Uterus (tissue), 4 donors: Measurements from ENCODE around the gene PTPRD. TPM values are rescaled to one million over a fixed set of nuclear protein-coding genes. Genes with fewer than 3 reads are reported as not detected.

ENCODE experiments used
- DNase-seq, 2 donors: peaks; one replicate each; pipeline ENCODE4 v3.0.0-alpha.2; 2019 to 2020
- H3K27ac ChIP-seq, 2 donors: fragments of 200-600 bp; sonication (generic); 1 replicate in 1 of 2; 2 replicates in 1 of 2; pipeline ENCODE4 v1.5.1; 2016 to 2018
- H3K27me3 ChIP-seq, 2 donors: fragments of 200-600 bp; sonication (generic); one replicate each; pipeline ENCODE4 v1.5.1; 2018 to 2019; ENCODE audit warnings: control low read depth in 1 of 2
- H3K36me3 ChIP-seq, 2 donors: fragments of 200-600 bp; sonication (generic); one replicate each; pipeline ENCODE4 v1.5.1; 2019; ENCODE audit warnings: control low read depth in 1 of 2
- H3K4me1 ChIP-seq, 2 donors: fragments of 200-600 bp; sonication (generic); one replicate each; pipeline ENCODE4 v1.5.1; 2018 to 2019; ENCODE audit warnings: control low read depth in 1 of 2
- H3K4me3 ChIP-seq, 2 donors: fragments of 200-600 bp; sonication (generic); 1 replicate in 1 of 2; 2 replicates in 1 of 2; pipeline ENCODE4 v1.5.1; 2018 to 2019; ENCODE audit warnings: mild to moderate bottlenecking in 1 of 2
- H3K9me3 ChIP-seq, 2 donors: fragments of 200-600 bp; sonication (generic); one replicate each; pipeline ENCODE4 v1.5.1; 2019; ENCODE audit warnings: control low read depth in 1 of 2
- CTCF ChIP-seq, 4 experiments: fragments of 200-600 bp in 2 of 4; fragments of 450-650 bp in 2 of 4; sonication (generic) in 2 of 4; IDR thresholded peaks; one replicate each; pipeline ENCODE4 v1.5.1; 2016 to 2019; ENCODE audit warnings: antibody characterized with exemption in 4 of 4, mild to moderate bottlenecking in 2 of 4, moderate library complexity in 1 of 4
- POLR2A ChIP-seq, 2 donors: fragments of 450-650 bp; IDR thresholded peaks; one replicate each; pipeline ENCODE4 v1.6.1; 2016; ENCODE audit warnings: antibody characterized with exemption in 2 of 2, mild to moderate bottlenecking in 1 of 2, moderate library complexity in 1 of 2
- intact Hi-C: fragments of 100-400 bp; cut with DNase I; formaldehyde crosslinking; loops from one replicate; pipeline ENCODE4 v1.15.1; 2023; ENCODE audit warnings: low total_unique reads
- total RNA-seq, 4 donors: library from RNA; depleted of rRNA in 3 of 4; stranded (reverse); fragments of >200 nt in 3 of 4; gene quantifications; one replicate each; pipeline versions ENCODE4 v1.1.0 to v1.2.4, GENCODE V29; 2014 to 2023
- donor health status: DM: yes; HTN: yes; CAD: no.

PTPRD gene
- total RNA-seq, 4 donors from 2014 or later: 1.2 to 136 (median 26.4) TPM

DNA sequence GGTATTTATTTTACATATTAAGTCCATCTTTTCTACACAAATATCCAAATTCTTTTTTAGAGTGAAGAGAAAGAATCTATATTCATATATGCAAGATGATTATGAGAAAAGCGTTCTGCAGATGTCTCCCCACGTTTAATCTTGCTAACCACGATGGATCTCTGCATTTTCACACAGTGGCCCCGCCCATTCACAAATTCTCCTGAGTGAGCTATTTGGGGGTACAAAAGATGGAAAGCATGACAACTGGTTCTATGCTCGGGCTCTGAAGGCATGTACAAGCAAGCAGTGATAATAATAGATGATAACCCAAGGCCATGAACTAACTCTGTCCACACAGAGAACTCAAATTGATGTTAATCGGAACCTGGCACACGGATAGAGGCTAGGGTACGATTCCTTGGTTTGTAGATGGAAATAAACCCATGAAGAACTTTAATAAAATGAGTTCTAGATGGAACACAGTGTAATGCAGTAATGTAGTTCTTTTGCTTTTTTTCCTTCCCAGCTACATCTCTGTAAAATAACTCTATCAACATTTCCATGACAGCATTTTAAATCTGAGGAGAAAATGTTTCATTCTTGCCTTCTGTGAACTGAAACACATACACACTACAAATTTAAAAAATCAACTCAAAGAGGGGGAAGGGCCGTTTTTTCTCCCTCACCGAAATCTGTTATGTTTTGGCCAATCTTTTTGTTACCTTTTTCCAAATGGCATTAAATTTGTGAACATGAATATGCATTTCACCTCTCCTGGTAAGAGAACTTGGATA, 1961.5 kb downstream of the PTPRD start:
- Histone ChIP-seq H3K9me3 (no peaks in the 10 kb centered on the region), H3K4me1 (no peaks in the 10 kb centered on the region), H3K27me3 (no peaks in the 10 kb centered on the region), H3K4me3 (no peak overlapping the region), H3K27ac (no peak overlapping the region), H3K36me3 (no peaks in the 10 kb centered on the region)
- DNase-seq: no peak
- no peak for TF ChIP-seq POLR2A (IDR thresholded peaks at IDR 0.05)
- no peak for TF ChIP-seq CTCF (IDR thresholded peaks at IDR 0.05)
- intact Hi-C loops: no loop called here

DNA sequence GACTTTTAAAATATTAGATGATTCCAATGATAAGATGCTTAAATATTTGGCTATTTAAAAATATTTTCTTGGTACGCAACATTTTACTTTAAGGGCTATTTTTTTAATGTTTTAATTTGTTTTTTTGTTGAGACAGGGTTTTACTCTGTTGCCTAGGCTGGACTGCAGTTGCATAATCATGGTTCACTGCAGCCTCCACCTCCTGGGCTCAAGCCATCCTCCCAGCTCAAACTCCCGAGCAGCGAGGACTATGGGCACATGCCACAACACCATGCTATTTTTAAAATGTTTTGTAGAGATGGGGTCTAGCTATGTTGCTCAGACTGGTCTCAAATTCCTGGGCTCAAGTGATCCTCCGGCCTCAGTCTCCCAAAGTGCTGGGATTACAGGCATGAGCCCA, 1963.0 kb downstream of the PTPRD start:
- H3K9me3 ChIP-seq: no peaks in the 10 kb centered on the region
- H3K4me1 ChIP-seq: no peaks in the 10 kb centered on the region
- no peaks in the 10 kb centered on the region for H3K27me3 ChIP-seq
- H3K36me3 ChIP-seq: no peaks in the 10 kb centered on the region
- intact Hi-C loops: no loop called here
- H3K27ac ChIP-seq: no peak overlapping the region
- no peak for DNase-seq
- TF ChIP-seq POLR2A (IDR thresholded peaks at IDR 0.05) (no peak), CTCF (IDR thresholded peaks at IDR 0.05) (no peak)
- H3K4me3 ChIP-seq: no peak overlapping the region

- DNase-seq: no peak
- Histone ChIP-seq H3K4me1 (no peaks in the 10 kb centered on the region), H3K27ac (no peak overlapping the region), H3K36me3 (no peaks in the 10 kb centered on the region), H3K9me3 (no peaks in the 10 kb centered on the region), H3K27me3 (no peaks in the 10 kb centered on the region), H3K4me3 (no peak overlapping the region)
- intact Hi-C loops: no loop called here
- no peak for TF ChIP-seq CTCF (IDR thresholded peaks at IDR 0.05)
Observed at GRCh38 chr9:8649160-8649559, 1963.6 kb downstream of the PTPRD start.

DNA sequence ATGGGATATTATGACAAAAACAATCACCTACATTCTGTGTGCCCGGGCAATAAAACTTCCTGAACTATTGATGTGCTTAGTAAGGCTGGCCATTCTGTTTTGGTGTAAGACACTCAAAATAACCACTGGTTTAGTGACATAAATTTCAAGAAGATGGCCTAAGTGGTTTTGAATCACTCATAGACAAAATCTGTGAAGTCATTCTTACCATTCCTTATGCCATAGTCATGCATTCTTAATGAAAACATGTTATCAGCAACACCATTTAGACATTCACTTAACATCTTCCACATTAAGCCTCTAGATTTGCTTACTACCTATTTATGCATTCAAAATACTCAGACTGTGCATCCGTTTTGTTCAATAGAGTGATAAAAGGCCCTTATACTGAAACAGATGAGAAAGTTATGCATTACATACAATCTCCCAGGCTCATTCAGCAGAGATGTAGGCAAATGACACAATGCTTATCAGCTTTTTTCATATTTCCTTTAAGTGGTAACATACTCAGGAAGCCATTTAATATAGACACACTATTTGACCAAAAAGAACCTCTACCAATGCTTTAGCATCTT, 1964.4 kb downstream of the PTPRD start:
- Histone ChIP-seq H3K36me3 (no peaks in the 10 kb centered on the region), H3K27me3 (no peaks in the 10 kb centered on the region), H3K4me1 (no peaks in the 10 kb centered on the region), H3K27ac (no peak overlapping the region), H3K9me3 (no peaks in the 10 kb centered on the region), H3K4me3 (no peak overlapping the region)
- DNase-seq: no peak
- TF ChIP-seq CTCF (IDR thresholded peaks at IDR 0.05) (no peak), POLR2A (IDR thresholded peaks at IDR 0.05) (no peak)
- intact Hi-C loops: no loop called here

- Histone ChIP-seq H3K27me3 (no peaks in the 10 kb centered on the region), H3K36me3 (no peaks in the 10 kb centered on the region), H3K4me1 (no peaks in the 10 kb centered on the region), H3K27ac (no peak overlapping the region), H3K4me3 (no peak overlapping the region), H3K9me3 (no peaks in the 10 kb centered on the region)
- intact Hi-C loops: no loop called here
- no peak for DNase-seq
- no peak for TF ChIP-seq POLR2A (IDR thresholded peaks at IDR 0.05)
- no peak for TF ChIP-seq CTCF (IDR thresholded peaks at IDR 0.05)
Observed at GRCh38 chr9:8647824-8648223, 1965.0 kb downstream of the PTPRD start.
